Nephron (organoid): ENCODE measurements around the gene TEX2.

Experiments
- H3K27ac Mint-ChIP-seq, 3 experiments: 2 replicates each; pipeline ENCODE4 v1.8.0; 2020; ENCODE audit warnings: mixed read lengths in 3 of 3, mild to moderate bottlenecking in 2 of 3, moderate library complexity in 1 of 3
- H3K27me3 Mint-ChIP-seq: 2 replicates; pipeline ENCODE4 v1.8.0; 2021; ENCODE audit warnings: low read depth, mild to moderate bottlenecking, moderate library complexity, mixed read lengths
- H3K36me3 Mint-ChIP-seq: 2 replicates; pipeline ENCODE4 v1.8.0; 2020; ENCODE audit warnings: low read depth, mixed read lengths
- H3K4me1 Mint-ChIP-seq: 2 replicates; pipeline ENCODE4 v1.8.0; 2020; ENCODE audit warnings: mixed read lengths
- H3K4me3 Mint-ChIP-seq, 3 experiments: 2 replicates each; pipeline ENCODE4 v1.8.0; 2020; ENCODE audit warnings: mild to moderate bottlenecking in 3 of 3, mixed read lengths in 3 of 3, moderate library complexity in 2 of 3
- H3K9me3 Mint-ChIP-seq: 2 replicates; pipeline ENCODE4 v1.8.0; 2020; ENCODE audit warnings: mixed read lengths
- TF ChIP-seq, protein P1 (sequence below), 3 experiments: fragments of 200-600 bp; sonication (generic); IDR thresholded peaks; one replicate each; pipeline ENCODE4 v1.5.0; 2021; ENCODE audit warnings: antibody characterized with exemption in 3 of 3; ENCODE audit not compliant: unreplicated experiment in 3 of 3

Gene TEX2

DNA sequence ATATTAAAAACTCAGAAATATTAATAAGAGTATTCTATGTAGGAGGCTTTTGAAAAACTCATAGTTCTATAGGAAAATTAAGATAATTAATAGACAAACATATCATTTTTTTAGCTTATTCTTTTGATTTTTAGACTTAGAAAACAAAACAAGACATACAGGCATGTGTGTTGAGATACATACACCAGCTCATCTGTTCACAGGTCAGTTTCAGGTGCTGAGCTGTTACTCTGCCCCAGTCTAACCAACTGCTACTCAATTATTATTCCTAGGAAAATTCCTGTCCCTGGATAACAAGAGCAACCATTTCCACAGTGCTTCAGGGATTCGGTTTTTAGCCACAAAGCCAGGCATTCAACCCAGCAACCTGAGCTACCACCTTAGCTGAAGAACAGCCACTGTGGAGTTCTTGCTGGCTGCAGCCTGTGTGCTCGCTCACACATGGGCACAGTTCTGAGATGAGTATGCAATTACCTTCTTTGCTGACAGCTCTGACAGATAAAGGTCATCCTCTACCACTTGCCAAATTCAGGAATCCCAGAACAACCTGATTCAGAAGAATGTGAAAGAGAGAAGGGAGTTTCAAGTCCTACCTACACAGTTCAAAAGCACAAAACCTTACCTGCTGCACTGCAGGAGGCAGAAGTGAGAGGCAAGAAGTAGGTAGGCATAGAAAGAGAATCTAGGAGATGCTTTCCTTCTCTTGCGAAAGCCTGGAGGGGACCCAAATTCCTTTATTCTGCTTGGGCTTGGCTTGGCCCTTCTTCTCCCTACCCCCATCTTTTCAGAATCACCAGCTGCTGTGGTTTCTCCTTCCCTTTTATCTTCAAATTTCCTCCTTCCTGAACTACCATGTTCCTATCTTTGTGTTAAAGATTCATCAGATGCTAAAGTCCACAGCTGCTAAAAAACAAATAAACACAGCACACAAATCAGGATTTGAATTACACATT lies 62.7 kb downstream of the TEX2 start:
- H3K27ac Mint-ChIP-seq: peak overlapping the region in 1 of 3 experiments; percentile 18
- TF ChIP-seq, protein P1, sequence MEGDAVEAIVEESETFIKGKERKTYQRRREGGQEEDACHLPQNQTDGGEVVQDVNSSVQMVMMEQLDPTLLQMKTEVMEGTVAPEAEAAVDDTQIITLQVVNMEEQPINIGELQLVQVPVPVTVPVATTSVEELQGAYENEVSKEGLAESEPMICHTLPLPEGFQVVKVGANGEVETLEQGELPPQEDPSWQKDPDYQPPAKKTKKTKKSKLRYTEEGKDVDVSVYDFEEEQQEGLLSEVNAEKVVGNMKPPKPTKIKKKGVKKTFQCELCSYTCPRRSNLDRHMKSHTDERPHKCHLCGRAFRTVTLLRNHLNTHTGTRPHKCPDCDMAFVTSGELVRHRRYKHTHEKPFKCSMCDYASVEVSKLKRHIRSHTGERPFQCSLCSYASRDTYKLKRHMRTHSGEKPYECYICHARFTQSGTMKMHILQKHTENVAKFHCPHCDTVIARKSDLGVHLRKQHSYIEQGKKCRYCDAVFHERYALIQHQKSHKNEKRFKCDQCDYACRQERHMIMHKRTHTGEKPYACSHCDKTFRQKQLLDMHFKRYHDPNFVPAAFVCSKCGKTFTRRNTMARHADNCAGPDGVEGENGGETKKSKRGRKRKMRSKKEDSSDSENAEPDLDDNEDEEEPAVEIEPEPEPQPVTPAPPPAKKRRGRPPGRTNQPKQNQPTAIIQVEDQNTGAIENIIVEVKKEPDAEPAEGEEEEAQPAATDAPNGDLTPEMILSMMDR (IDR thresholded peaks at IDR 0.05; ENCODE audit: unreplicated experiment in 3 of 3): no peak
- H3K4me1 Mint-ChIP-seq: peaks cover 54% of the 10 kb centered on the region
- no peak overlapping the region for H3K4me3 Mint-ChIP-seq
- H3K27me3 Mint-ChIP-seq: no peaks in the 10 kb centered on the region
- H3K36me3 Mint-ChIP-seq: peaks cover 11% of the 10 kb centered on the region
- H3K9me3 Mint-ChIP-seq: peaks cover 5% of the 10 kb centered on the region

DNA sequence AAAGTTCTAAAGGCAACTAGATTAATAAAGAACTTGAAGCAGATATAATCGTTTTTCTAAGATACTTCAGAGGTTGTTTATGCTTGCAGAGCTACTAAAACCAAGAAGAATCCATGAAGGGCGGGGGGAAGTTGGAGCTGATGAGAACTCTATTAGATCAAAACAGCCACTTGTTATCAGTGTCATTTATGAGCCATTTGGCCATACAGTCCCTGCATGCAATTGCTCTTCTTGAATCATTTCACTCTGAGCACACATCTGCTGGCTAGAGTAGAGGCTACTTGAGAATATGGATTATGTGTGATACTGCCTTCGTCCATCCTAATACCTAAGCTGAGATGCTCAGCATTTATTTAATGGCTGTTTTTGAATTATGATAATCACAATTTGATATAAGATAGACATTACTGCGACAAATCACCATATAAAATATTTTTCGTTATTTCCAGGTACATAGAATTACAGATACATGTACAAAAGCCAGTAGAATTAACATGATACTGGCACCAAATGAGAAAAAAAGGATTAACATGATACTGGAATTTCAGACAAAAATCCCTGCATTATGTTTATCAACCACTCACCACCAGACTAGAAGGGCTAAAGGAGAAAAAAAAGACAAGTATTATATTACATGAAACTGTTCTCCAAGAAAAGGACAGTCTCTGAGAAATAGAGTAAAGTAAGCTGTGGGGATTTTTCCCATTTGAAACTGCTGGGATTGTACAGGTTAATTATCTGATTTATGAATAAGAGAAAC lies 64.5 kb downstream of the TEX2 start:
- peaks cover 16% of the 10 kb centered on the region for H3K36me3 Mint-ChIP-seq
- no peaks in the 10 kb centered on the region for H3K27me3 Mint-ChIP-seq
- peaks cover 57% of the 10 kb centered on the region for H3K4me1 Mint-ChIP-seq
- peaks cover 5% of the 10 kb centered on the region for H3K9me3 Mint-ChIP-seq
- TF ChIP-seq, protein P1 (IDR thresholded peaks at IDR 0.05; ENCODE audit: unreplicated experiment in 3 of 3): no peak
- no peak overlapping the region for H3K27ac Mint-ChIP-seq
- H3K4me3 Mint-ChIP-seq: no peak overlapping the region

DNA sequence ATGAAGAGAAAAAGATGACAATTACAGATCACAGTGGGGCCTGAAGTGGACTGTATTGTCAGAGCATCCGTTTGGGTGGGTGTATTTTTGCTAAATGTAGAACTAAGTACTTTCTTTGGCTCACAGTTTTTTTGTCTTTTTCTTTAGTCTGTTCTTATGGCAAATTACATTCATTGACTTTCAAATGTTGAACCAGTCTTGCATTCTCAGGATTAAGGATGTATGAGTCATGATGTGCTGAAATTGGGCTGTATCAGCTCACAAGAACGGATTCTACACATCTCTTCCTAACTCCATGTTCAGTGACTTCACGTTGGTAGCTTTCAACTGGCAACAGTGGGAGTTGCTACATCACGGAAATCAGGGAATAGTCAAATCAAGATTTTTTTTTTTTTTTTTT lies 66.5 kb downstream of the TEX2 start:
- H3K27me3 Mint-ChIP-seq: no peaks in the 10 kb centered on the region
- H3K27ac Mint-ChIP-seq: no peak overlapping the region
- TF ChIP-seq, protein P1 (IDR thresholded peaks at IDR 0.05; ENCODE audit: unreplicated experiment in 3 of 3): no peak
- peaks cover 5% of the 10 kb centered on the region for H3K9me3 Mint-ChIP-seq
- peaks cover 37% of the 10 kb centered on the region for H3K4me1 Mint-ChIP-seq
- no peak overlapping the region for H3K4me3 Mint-ChIP-seq
- H3K36me3 Mint-ChIP-seq: peaks cover 28% of the 10 kb centered on the region

DNA sequence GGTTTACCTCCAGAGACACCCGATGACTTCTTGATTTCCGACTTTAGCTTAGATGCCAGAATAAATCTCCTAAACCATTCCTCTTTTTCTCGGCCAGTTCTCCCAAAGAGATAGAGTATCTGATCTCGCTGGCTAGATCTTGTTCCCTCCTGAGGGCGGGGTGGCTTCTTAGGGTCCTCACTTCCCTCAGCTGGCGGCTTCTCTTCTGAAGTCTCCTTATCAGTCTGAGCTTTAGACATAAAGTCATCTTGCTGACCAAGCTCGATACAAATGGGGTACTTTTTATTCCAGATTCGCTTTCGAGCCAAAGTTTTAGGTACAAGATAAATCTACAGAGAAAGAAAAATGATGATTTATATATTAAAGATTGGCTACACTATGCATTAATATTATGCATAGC lies 69.5 kb downstream of the TEX2 start:
- Mint-ChIP-seq H3K9me3 (peaks cover 5% of the 10 kb centered on the region), H3K27me3 (no peaks in the 10 kb centered on the region), H3K4me1 (peaks cover 18% of the 10 kb centered on the region), H3K36me3 (peaks cover 42% of the 10 kb centered on the region), H3K27ac (no peak overlapping the region), H3K4me3 (no peak overlapping the region)
- TF ChIP-seq, protein P1 (IDR thresholded peaks at IDR 0.05; ENCODE audit: unreplicated experiment in 3 of 3): no peak

DNA sequence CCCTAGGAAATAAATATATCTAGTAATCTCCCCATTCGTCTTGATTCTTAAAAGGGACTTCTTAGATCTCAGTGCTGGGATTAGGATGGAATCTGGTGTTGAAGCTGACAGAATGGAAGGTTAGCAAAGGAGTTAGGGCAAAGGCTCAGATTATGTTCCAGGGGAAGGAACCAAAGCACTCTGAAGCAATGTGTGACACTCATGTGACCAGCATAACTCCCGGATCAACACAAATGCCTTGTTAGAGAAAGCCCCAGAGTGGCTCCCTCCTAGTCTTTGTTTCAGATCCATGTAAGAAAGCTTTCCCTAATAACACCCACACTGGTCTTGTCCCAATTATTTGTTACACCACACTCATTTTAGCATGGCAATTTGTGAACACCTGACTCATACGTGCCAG lies 70.5 kb downstream of the TEX2 start:
- peaks cover 45% of the 10 kb centered on the region for H3K36me3 Mint-ChIP-seq
- H3K9me3 Mint-ChIP-seq: peaks cover 5% of the 10 kb centered on the region
- no peaks in the 10 kb centered on the region for H3K27me3 Mint-ChIP-seq
- TF ChIP-seq, protein P1 (IDR thresholded peaks at IDR 0.05; ENCODE audit: unreplicated experiment in 3 of 3): no peak
- H3K4me3 Mint-ChIP-seq: no peak overlapping the region
- H3K4me1 Mint-ChIP-seq: peaks cover 21% of the 10 kb centered on the region
- H3K27ac Mint-ChIP-seq: no peak overlapping the region
